ENCODE data around the gene ARCN1. TPM values are rescaled to one million over a fixed set of nuclear protein-coding genes. Genes with fewer than 3 reads are reported as not detected.

Gene ARCN1
- total and polyA plus RNA-seq, 2 donors (not counting 1 experiment from before 2014, with no cell fraction given): 42.9 to 83.2 TPM

DNA sequence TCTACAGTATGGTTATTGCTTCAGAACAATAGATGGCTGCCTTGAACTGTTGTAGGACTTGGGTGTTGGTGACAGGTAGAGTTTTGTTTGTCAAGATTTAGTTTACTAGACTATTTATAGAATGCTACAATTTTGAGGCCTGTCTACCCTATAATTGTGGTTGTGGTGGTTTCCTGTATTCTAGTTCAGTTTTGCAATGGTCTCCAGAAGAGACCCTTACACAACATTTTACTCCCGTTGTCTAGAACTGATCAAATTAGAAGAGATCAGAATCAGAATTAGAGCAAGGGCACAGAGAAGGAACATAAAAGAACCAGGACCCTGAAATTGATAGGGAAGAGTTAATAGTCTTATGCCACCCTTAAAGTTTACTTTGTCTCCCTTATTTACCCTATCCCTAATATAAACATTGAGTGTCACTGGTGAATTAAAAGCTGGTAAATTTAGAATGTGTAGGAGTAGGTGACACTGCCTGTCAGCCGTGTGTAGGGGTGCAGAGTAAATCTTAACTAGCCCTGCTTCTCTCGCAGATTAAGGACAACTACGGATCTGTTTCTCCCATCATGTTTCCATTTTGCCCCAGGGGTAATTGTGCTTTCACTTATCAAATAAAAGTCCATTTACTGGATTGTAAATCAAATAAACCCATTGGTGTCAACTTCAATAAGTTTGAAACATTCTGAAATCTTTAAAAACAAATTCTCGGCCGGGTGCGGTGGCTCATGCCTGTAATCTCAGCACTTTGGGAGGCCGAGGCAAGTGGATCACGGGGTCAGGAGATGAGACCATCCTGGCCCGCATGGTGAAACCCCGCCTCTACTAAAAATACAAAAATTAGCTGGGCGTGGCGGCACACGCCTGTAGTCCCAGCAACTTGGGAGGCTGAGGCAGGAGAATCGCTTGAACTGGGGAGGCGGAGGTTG is 24.3 kb downstream of the ARCN1 start:
- no peaks in the 10 kb centered on the region for H3K4me1 ChIP-seq (ENCODE audit: control insufficient read depth in 2 of 2, insufficient read depth in 2 of 2, low read length in 2 of 2)
- H3K9me3 ChIP-seq (ENCODE audit: control extremely low read depth in 1 of 3, control insufficient read depth in 2 of 3, insufficient read depth in 1 of 3, low read length in 2 of 3): no peaks in the 10 kb centered on the region
- TF ChIP-seq, protein P1, sequence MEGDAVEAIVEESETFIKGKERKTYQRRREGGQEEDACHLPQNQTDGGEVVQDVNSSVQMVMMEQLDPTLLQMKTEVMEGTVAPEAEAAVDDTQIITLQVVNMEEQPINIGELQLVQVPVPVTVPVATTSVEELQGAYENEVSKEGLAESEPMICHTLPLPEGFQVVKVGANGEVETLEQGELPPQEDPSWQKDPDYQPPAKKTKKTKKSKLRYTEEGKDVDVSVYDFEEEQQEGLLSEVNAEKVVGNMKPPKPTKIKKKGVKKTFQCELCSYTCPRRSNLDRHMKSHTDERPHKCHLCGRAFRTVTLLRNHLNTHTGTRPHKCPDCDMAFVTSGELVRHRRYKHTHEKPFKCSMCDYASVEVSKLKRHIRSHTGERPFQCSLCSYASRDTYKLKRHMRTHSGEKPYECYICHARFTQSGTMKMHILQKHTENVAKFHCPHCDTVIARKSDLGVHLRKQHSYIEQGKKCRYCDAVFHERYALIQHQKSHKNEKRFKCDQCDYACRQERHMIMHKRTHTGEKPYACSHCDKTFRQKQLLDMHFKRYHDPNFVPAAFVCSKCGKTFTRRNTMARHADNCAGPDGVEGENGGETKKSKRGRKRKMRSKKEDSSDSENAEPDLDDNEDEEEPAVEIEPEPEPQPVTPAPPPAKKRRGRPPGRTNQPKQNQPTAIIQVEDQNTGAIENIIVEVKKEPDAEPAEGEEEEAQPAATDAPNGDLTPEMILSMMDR (IDR thresholded peaks at IDR 0.05): no peak
- TF ChIP-seq EZH2 (IDR thresholded peaks at IDR 0.05; ENCODE audit: borderline replicate concordance, insufficient read depth, low read depth, low read length, poor library complexity, severe bottlenecking): no peak
- Mint-ChIP-seq H3K4me1 (peaks cover 9% of the 10 kb centered on the region), H3K27me3 (no peaks in the 10 kb centered on the region), H3K27ac (no peak overlapping the region), H3K4me3 (no peak overlapping the region), H3K9me3 (ENCODE audit: insufficient read depth) (no peaks in the 10 kb centered on the region)
- no peak overlapping the region for H3K4me2 ChIP-seq (replicated peaks; ENCODE audit: low read depth, low read length, poor library complexity, severe bottlenecking)
- POLR2A ChIA-PET: no interaction called here
- H3K27ac ChIP-seq (ENCODE audit: low read length in 2 of 2): no peak overlapping the region
- H4K20me1 ChIP-seq (ENCODE audit: control insufficient read depth, insufficient read depth, low read length, poor library complexity, severe bottlenecking): no peaks in the 10 kb centered on the region
- no peaks in the 10 kb centered on the region for H3K27me3 ChIP-seq (replicated peaks in 1 of 4; ENCODE audit: control extremely low read depth in 1 of 4, control insufficient read depth in 3 of 4, insufficient read depth in 4 of 4, low read length in 3 of 4)
- H2AFZ ChIP-seq (ENCODE audit: insufficient read depth, low read depth, low read length, poor library complexity, severe bottlenecking): no peak overlapping the region
- intact Hi-C loops (cut with micrococcal nuclease): no loop called here
- no peak for ATAC-seq (ENCODE audit: low read depth)
- CTCF ChIA-PET: interaction anchor here (2.0 kb wide), 1 partner anchor 16 kb away, joined by 8 read pairs; no protein-coding TSS in a partner anchor
- DNase-seq: no peak
- no peak overlapping the region for H3K4me3 ChIP-seq (ENCODE audit: control extremely low read depth in 1 of 5, extremely low read depth in 1 of 5, insufficient read depth in 1 of 5, low read depth in 2 of 5, low read length in 4 of 5)
- peaks cover 13 to 72% of the 10 kb centered on the region in 2 experiments for H3K36me3 ChIP-seq (replicated peaks in 1 of 2; ENCODE audit: control extremely low read depth in 1 of 2, control insufficient read depth in 1 of 2, extremely low read depth in 1 of 2, insufficient read depth in 2 of 2, low read length in 1 of 2)
- no peaks in the 10 kb centered on the region for H3K79me2 ChIP-seq (ENCODE audit: control insufficient read depth, insufficient read depth, low read length)
- H3K9ac ChIP-seq (ENCODE audit: low read length): no peak overlapping the region
- WGBS (ENCODE audit: insufficient coverage): 96% methylated on average over 12 of the region's 16 CpGs

DNA sequence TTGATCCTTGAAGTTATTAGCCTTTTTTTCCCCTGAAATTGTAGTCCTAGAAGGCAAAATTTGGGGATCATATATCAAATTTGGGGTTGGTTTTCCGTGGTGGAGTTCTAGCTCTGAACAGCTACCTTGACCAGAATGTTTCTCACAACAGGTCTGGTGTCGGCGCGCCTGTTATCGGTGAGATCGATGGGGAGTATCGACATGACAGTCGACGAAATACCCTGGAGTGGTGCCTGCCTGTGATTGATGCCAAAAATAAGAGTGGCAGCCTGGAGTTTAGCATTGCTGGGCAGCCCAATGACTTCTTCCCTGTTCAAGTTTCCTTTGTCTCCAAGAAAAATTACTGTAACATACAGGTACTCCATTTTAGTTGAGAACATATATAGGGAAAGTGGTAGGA is 25.3 kb downstream of the ARCN1 start:
- H3K79me2 ChIP-seq (ENCODE audit: control insufficient read depth, insufficient read depth, low read length): no peaks in the 10 kb centered on the region
- POLR2A ChIA-PET: no interaction called here
- CTCF ChIA-PET: no interaction called here

More for the DNA sequence above, 25.3 kb downstream of the ARCN1 start:
- no peaks in the 10 kb centered on the region for H3K27me3 Mint-ChIP-seq
- H3K4me3 Mint-ChIP-seq: no peak overlapping the region
- ATAC-seq (ENCODE audit: low read depth): no peak
- Histone ChIP-seq H3K4me3 (ENCODE audit: control extremely low read depth in 1 of 5, extremely low read depth in 1 of 5, insufficient read depth in 1 of 5, low read depth in 2 of 5, low read length in 4 of 5) (no peak overlapping the region), H4K20me1 (ENCODE audit: control insufficient read depth, insufficient read depth, low read length, poor library complexity, severe bottlenecking) (no peaks in the 10 kb centered on the region), H3K4me1 (ENCODE audit: control insufficient read depth in 2 of 2, insufficient read depth in 2 of 2, low read length in 2 of 2) (no peaks in the 10 kb centered on the region), H3K27ac (ENCODE audit: low read length in 2 of 2) (no peak overlapping the region), H3K9me3 (ENCODE audit: control extremely low read depth in 1 of 3, control insufficient read depth in 2 of 3, insufficient read depth in 1 of 3, low read length in 2 of 3) (no peaks in the 10 kb centered on the region), H3K36me3 (replicated peaks in 1 of 2; ENCODE audit: control extremely low read depth in 1 of 2, control insufficient read depth in 1 of 2, extremely low read depth in 1 of 2, insufficient read depth in 2 of 2, low read length in 1 of 2) (peaks cover 10 to 72% of the 10 kb centered on the region in 2 experiments), H2AFZ (ENCODE audit: insufficient read depth, low read depth, low read length, poor library complexity, severe bottlenecking) (no peak overlapping the region), H3K27me3 (replicated peaks in 1 of 4; ENCODE audit: control extremely low read depth in 1 of 4, control insufficient read depth in 3 of 4, insufficient read depth in 4 of 4, low read length in 3 of 4) (no peaks in the 10 kb centered on the region), H3K4me2 (replicated peaks; ENCODE audit: low read depth, low read length, poor library complexity, severe bottlenecking) (no peak overlapping the region), H3K9ac (ENCODE audit: low read length) (no peak overlapping the region)
- DNase-seq: no peak
- H3K9me3 Mint-ChIP-seq (ENCODE audit: insufficient read depth): no peaks in the 10 kb centered on the region
- intact Hi-C loops (cut with micrococcal nuclease): no loop called here
- no peak overlapping the region for H3K27ac Mint-ChIP-seq
- TF ChIP-seq, protein P1 (IDR thresholded peaks at IDR 0.05): no peak
- no peak for TF ChIP-seq EZH2 (IDR thresholded peaks at IDR 0.05; ENCODE audit: borderline replicate concordance, insufficient read depth, low read depth, low read length, poor library complexity, severe bottlenecking)
- 97% methylated on average over 9 of the region's 9 CpGs for WGBS (ENCODE audit: insufficient coverage)
- H3K4me1 Mint-ChIP-seq: peaks cover 9% of the 10 kb centered on the region

Data from B cell (primary cell).